ENCODE results near the gene CFAP61. TPM values are rescaled to one million over a fixed set of nuclear protein-coding genes. Genes with fewer than 3 reads are reported as not detected.

The CFAP61 gene
- total RNA-seq, 1 experiment from 2014 or later = 0.28 TPM

DNA sequence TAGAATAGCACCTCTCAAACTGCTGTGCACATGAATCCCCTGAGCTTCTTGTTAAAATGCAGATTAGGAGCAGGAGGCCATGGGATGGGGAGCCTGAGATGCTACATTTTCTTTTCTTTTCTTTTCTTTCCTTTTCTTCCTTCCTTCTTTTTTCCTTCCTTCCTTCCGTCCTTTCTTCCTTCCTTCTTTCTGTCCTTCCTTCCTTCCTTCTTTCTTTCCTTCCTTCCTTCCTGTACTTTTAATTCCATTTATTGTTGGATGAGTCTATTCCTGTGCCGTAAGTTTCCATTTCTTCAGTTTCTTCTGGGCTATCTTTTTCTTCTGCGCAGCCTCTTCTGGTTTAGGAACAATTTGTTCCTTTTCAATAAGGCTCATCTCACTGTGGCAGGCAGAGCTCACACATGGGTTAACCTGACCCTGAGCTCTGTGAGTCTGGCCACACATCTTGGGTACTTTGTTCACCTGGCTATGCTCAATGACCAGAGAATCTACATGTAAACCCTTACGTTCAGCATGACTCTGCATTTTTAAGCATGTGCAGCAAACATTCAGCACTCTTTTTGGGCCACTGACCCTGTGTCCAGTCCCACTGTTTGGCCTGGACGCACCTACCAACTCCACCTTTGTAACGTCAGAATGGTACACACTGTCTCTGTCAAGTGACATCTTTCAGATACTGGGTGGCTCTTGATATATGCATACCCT is 200.9 kb downstream of the CFAP61 start:
- in situ Hi-C loops (cut with HindIII; ENCODE audit: low pct_unique_long_range_greater_than_20kb, low sequenced_read_pairs) = no loop called here
- Histone ChIP-seq H3K9me3 (ENCODE audit: control insufficient read depth, insufficient read depth, low read depth, low read length) (no peaks in the 10 kb centered on the region), H3K4me3 (ENCODE audit: low read depth in 2 of 2, low read length in 2 of 2) (no peak overlapping the region), H3K36me3 (ENCODE audit: control insufficient read depth, insufficient read depth, low read length) (no peaks in the 10 kb centered on the region), H3K27ac (ENCODE audit: low read length) (no peak overlapping the region), H3K4me1 (ENCODE audit: control insufficient read depth, insufficient read depth, low read length) (no peaks in the 10 kb centered on the region), H3K27me3 (ENCODE audit: control insufficient read depth, insufficient read depth, low read length) (no peaks in the 10 kb centered on the region; the same call in 1 of the 2 replicates)
- DNase-seq (ENCODE audit: low read depth, low spot score) (no peak), ATAC-seq (no peak)
- ChIA-PET POLR2A (interaction anchor here (0.6 kb wide), 1 partner anchor 197 kb away, joined by 3 read pairs; no protein-coding TSS in a partner anchor), CTCF (interaction anchor here (0.6 to 1.4 kb wide), 2 partner anchors 13 to 16 kb away, joined by 3 to 5 read pairs; no protein-coding TSS in a partner anchor)
- intact Hi-C loops (cut with micrococcal nuclease; ENCODE audit: unreplicated experiment) = no loop called here
- TF ChIP-seq CTCF (IDR thresholded peaks at IDR 0.05) (no peak), TCF7L2 (IDR thresholded peaks at IDR 0.05; ENCODE audit: low read depth, low read length) (no peak), REST (IDR thresholded peaks at IDR 0.05; ENCODE audit: insufficient read depth in 1 of 2, low read depth in 2 of 2, low read length in 1 of 2) (no peak), SIN3A (IDR thresholded peaks at IDR 0.05; ENCODE audit: borderline replicate concordance, insufficient read depth, low read depth, low read length) (no peak), POLR2AphosphoS5 (IDR thresholded peaks at IDR 0.05; ENCODE audit: low read depth, low read length) (no peak)
- no TSS peak for BruUV-seq (replicated peaks)

- Histone ChIP-seq H3K27me3 (ENCODE audit: control insufficient read depth, insufficient read depth, low read length) (no peaks in the 10 kb centered on the region; the same call in 1 of the 2 replicates), H3K4me1 (ENCODE audit: control insufficient read depth, insufficient read depth, low read length) (no peaks in the 10 kb centered on the region), H3K4me3 (ENCODE audit: low read depth in 2 of 2, low read length in 2 of 2) (no peak overlapping the region), H3K27ac (ENCODE audit: low read length) (no peak overlapping the region), H3K9me3 (ENCODE audit: control insufficient read depth, insufficient read depth, low read depth, low read length) (no peaks in the 10 kb centered on the region), H3K36me3 (ENCODE audit: control insufficient read depth, insufficient read depth, low read length) (no peaks in the 10 kb centered on the region)
- POLR2A ChIA-PET = no interaction called here
- intact Hi-C loops (cut with micrococcal nuclease; ENCODE audit: unreplicated experiment) = no loop called here
- in situ Hi-C loops (cut with HindIII; ENCODE audit: low pct_unique_long_range_greater_than_20kb, low sequenced_read_pairs) = no loop called here
- TF ChIP-seq REST (IDR thresholded peaks at IDR 0.05; ENCODE audit: insufficient read depth in 1 of 2, low read depth in 2 of 2, low read length in 1 of 2) = no peak
- no peak for TF ChIP-seq SIN3A (IDR thresholded peaks at IDR 0.05; ENCODE audit: borderline replicate concordance, insufficient read depth, low read depth, low read length)
- DNase-seq (ENCODE audit: low read depth, low spot score) (no peak), ATAC-seq (no peak)
- CTCF ChIA-PET = no interaction called here
- BruUV-seq (replicated peaks) = no TSS peak
Observed at GRCh38 chr20:20253744-20254330, 201.5 kb downstream of the CFAP61 start.
